IMR-90 (cell line): ENCODE data around the gene NDUFB10. TPM values are rescaled to one million over a fixed set of nuclear protein-coding genes. Genes with fewer than 3 reads are reported as not detected.

Experiments
- ATAC-seq: fragments of 200-7000 bp; cut with Tn5 transposase; 2 replicates; pipeline ENCODE4 v1.9.1; 2020; ENCODE audit warnings: low read depth, mild to moderate bottlenecking, moderate library complexity
- BruUV-seq: library from RNA; stranded (reverse); fragments of 400-500 nt; replicated peaks from 2 replicates; lab custom pipeline; 2021; lab: Mats Ljungman, UMichigan
- CTCF ChIA-PET: fragments of 300-600 bp; formaldehyde crosslinking; extraction: SDS; loops from one replicate; lab custom pipeline; 2021; ENCODE audit warnings: antibody characterized with exemption; lab: Yijun Ruan, JAX
- POLR2A ChIA-PET: fragments of 300-600 bp; sonication (Branson Sonifier 250); formaldehyde crosslinking; loops from one replicate; lab custom pipeline; 2022; ENCODE audit warnings: antibody characterized with exemption; ENCODE audit not compliant: unreplicated experiment; lab: Charles Lee
- DNase-seq: peaks from one replicate; pipeline ENCODE4 v3.0.0; 2013
- H2AFZ ChIP-seq: replicated peaks from 2 replicates; pipeline ENCODE3; 2013; ENCODE audit warnings: low read length, mild to moderate bottlenecking; ENCODE audit not compliant: poor library complexity
- H2AK5ac ChIP-seq: 2 replicates; pipeline ENCODE4 v1.6.1; 2013; ENCODE audit warnings: low read depth, low read length, inconsistent platforms
- H2AK9ac ChIP-seq: replicated peaks from 2 replicates; pipeline ENCODE3; 2013; ENCODE audit warnings: mild to moderate bottlenecking, low read depth, low read length, moderate library complexity; ENCODE audit not compliant: poor library complexity
- H2BK120ac ChIP-seq: 2 replicates; pipeline ENCODE4 v1.6.1; 2013; ENCODE audit warnings: low read depth, low read length, inconsistent platforms
- H2BK15ac ChIP-seq: 3 replicates; pipeline ENCODE4 v1.6.1; 2013; ENCODE audit warnings: low read depth, low read length, inconsistent platforms
- H2BK20ac ChIP-seq: 2 replicates; pipeline ENCODE4 v1.6.1; 2013; ENCODE audit warnings: low read depth, mild to moderate bottlenecking, inconsistent platforms, low read length, moderate library complexity
- H2BK5ac ChIP-seq: 2 replicates; pipeline ENCODE4 v1.6.1; 2013; ENCODE audit warnings: mild to moderate bottlenecking, low read depth, low read length, inconsistent platforms; ENCODE audit not compliant: poor library complexity, severe bottlenecking
- H3K14ac ChIP-seq: replicated peaks from 2 replicates; pipeline ENCODE4 v1.6.1; 2013; ENCODE audit warnings: low read depth, low read length, inconsistent platforms
- H3K18ac ChIP-seq: 2 replicates; pipeline ENCODE4 v1.6.1; 2013; ENCODE audit warnings: low read depth, low read length, control low read depth
- H3K23ac ChIP-seq: 2 replicates; pipeline ENCODE4 v1.6.1; 2013; ENCODE audit warnings: low read depth, low read length, inconsistent platforms
- H3K27ac ChIP-seq: 2 replicates; pipeline ENCODE4 v1.5.1; 2013; ENCODE audit warnings: mild to moderate bottlenecking, control low read depth, low read length; ENCODE audit not compliant: insufficient read depth
- H3K27me3 ChIP-seq: 2 replicates; pipeline ENCODE4 v1.6.1; 2013; ENCODE audit warnings: low read length; ENCODE audit not compliant: control insufficient read depth, insufficient read depth
- H3K36me3 ChIP-seq: 2 replicates; pipeline ENCODE4 v1.6.1; 2013; ENCODE audit warnings: low read length, mixed read lengths; ENCODE audit not compliant: control insufficient read depth, insufficient read depth
- H3K4ac ChIP-seq: 2 replicates; pipeline ENCODE4 v1.6.1; 2013; ENCODE audit warnings: low read depth, low read length, inconsistent platforms
- H3K4me1 ChIP-seq: 2 replicates; pipeline ENCODE4 v1.6.1; 2013; ENCODE audit warnings: low read length, mixed read lengths; ENCODE audit not compliant: control insufficient read depth, insufficient read depth
- H3K4me2 ChIP-seq: 2 replicates; pipeline ENCODE4 v1.6.1; 2013; ENCODE audit warnings: low read depth, mild to moderate bottlenecking, control low read depth, low read length, moderate library complexity
- H3K4me3 ChIP-seq: 2 replicates; pipeline ENCODE4 v1.5.1; 2013; ENCODE audit warnings: low read depth, mild to moderate bottlenecking, control low read depth, low read length, moderate library complexity; ENCODE audit not compliant: insufficient read depth
- H3K56ac ChIP-seq: 2 replicates; pipeline ENCODE4 v1.6.1; 2013; ENCODE audit warnings: low read length, inconsistent platforms; ENCODE audit not compliant: insufficient read depth; ENCODE audit errors: extremely low read depth
- H3K79me1 ChIP-seq, 2 experiments: 2 replicates each; pipeline ENCODE4 v1.6.1; 2013; ENCODE audit warnings: low read length in 2 of 2, inconsistent platforms in 1 of 2, low read depth in 1 of 2
- H3K9ac ChIP-seq: 2 replicates; pipeline ENCODE4 v1.6.1; 2013; ENCODE audit warnings: low read depth, low read length, control low read depth
- H3K9me1 ChIP-seq: 2 replicates; pipeline ENCODE4 v1.6.1; 2013; ENCODE audit warnings: low read length, inconsistent platforms; ENCODE audit not compliant: insufficient read depth
- H3K9me3 ChIP-seq: 2 replicates; pipeline ENCODE4 v1.6.1; 2013; ENCODE audit warnings: low read length; ENCODE audit not compliant: control insufficient read depth, insufficient read depth
- H4K20me1 ChIP-seq: 2 replicates; pipeline ENCODE4 v1.6.1; 2013; ENCODE audit warnings: low read length, inconsistent platforms; ENCODE audit not compliant: insufficient read depth
- H4K5ac ChIP-seq: 2 replicates; pipeline ENCODE4 v1.6.1; 2013; ENCODE audit warnings: mild to moderate bottlenecking, low read depth, low read length, control low read depth
- H4K8ac ChIP-seq, 2 experiments: 2 replicates each; pipeline ENCODE4 v1.6.1; 2013; ENCODE audit warnings: low read depth in 2 of 2, low read length in 2 of 2, control low read depth in 1 of 2, inconsistent platforms in 1 of 2
- H4K91ac ChIP-seq: 2 replicates; pipeline ENCODE4 v1.6.1; 2013; ENCODE audit warnings: low read depth, low read length, inconsistent platforms; ENCODE audit not compliant: insufficient read depth
- CEBPB ChIP-seq: IDR thresholded peaks from 2 replicates; pipeline ENCODE4 v1.6.1; 2012; ENCODE audit warnings: low read depth, low read length, improper control_type of control experiment
- CHD1 ChIP-seq: IDR thresholded peaks from 2 replicates; pipeline ENCODE4 v1.6.1; 2012; ENCODE audit warnings: low read depth, low read length, improper control_type of control experiment
- ELK1 ChIP-seq: fragments of 150-350 bp; IDR thresholded peaks from 2 replicates; pipeline ENCODE4 v1.6.1; 2016; ENCODE audit warnings: low read depth, mild to moderate bottlenecking, low read length, moderate library complexity, borderline replicate concordance
- FOS ChIP-seq: fragments of 150-350 bp; IDR thresholded peaks from 2 replicates; pipeline ENCODE4 v1.6.1; 2016; ENCODE audit warnings: low read depth, low read length
- MAFK ChIP-seq: IDR thresholded peaks from 2 replicates; pipeline ENCODE4 v1.6.1; 2012; ENCODE audit warnings: low read depth, low read length, improper control_type of control experiment
- MAZ ChIP-seq: IDR thresholded peaks from 2 replicates; pipeline ENCODE4 v1.6.1; 2012; ENCODE audit warnings: low read depth, mild to moderate bottlenecking, low read length, improper control_type of control experiment, moderate library complexity, borderline replicate concordance
- MXI1 ChIP-seq: IDR thresholded peaks from 2 replicates; pipeline ENCODE4 v1.6.1; 2012; ENCODE audit warnings: low read depth, mild to moderate bottlenecking, low read length, moderate library complexity, borderline replicate concordance
- NFE2L2 ChIP-seq: fragments of 150-350 bp; IDR thresholded peaks from 2 replicates; pipeline ENCODE4 v1.6.1; 2016; ENCODE audit warnings: low read depth, mild to moderate bottlenecking, low read length
- POLR2A ChIP-seq: IDR thresholded peaks from 2 replicates; pipeline ENCODE4 v1.6.1; 2012; ENCODE audit warnings: mild to moderate bottlenecking, low read depth, low read length
- RAD21 ChIP-seq: IDR thresholded peaks from 2 replicates; pipeline ENCODE4 v1.6.1; 2012; ENCODE audit warnings: low read length, improper control_type of control experiment
- RCOR1 ChIP-seq: IDR thresholded peaks from 2 replicates; pipeline ENCODE4 v1.6.1; 2012; ENCODE audit warnings: mild to moderate bottlenecking, low read length, improper control_type of control experiment; ENCODE audit not compliant: insufficient replicate concordance
- RFX5 ChIP-seq: IDR thresholded peaks from 2 replicates; pipeline ENCODE4 v1.8.0; 2012; ENCODE audit warnings: low read depth, mild to moderate bottlenecking, low read length, moderate library complexity
- USF2 ChIP-seq: fragments of 150-350 bp; IDR thresholded peaks from 2 replicates; pipeline ENCODE4 v1.6.1; 2017; ENCODE audit warnings: mild to moderate bottlenecking, antibody characterized with exemption, low read length, low read depth
- WGBS, 2 experiments: methylation state at CpG; one replicate each; pipeline versions ENCODE4 v1.1.5 to v1.1.7; 2013; ENCODE audit warnings: missing lambda C conversion rate in 2 of 2; ENCODE audit not compliant: insufficient read length in 1 of 2; ENCODE audit errors: extremely low coverage in 2 of 2; 5-methylcytosine and 5-hydroxymethylcytosine counted together
- dilution Hi-C: fragments of 300-500 bp; cut with HindIII; formaldehyde crosslinking; loops from one replicate; pipeline ENCODE4 v1.14.3; 2018; ENCODE audit warnings: low sequenced_read_pairs; ENCODE audit not compliant: unreplicated experiment
- in situ Hi-C: fragments of 300-500 bp; cut with MboI; formaldehyde crosslinking; loops from 3 replicates; pipeline ENCODE4 v1.14.3; 2019; ENCODE audit warnings: low sequenced_read_pairs, inconsistent platforms, mixed read lengths
- intact Hi-C: fragments of 100-400 bp; cut with micrococcal nuclease; formaldehyde crosslinking; loops from 2 replicates; pipeline ENCODE4 v1.10.0; 2022
- polyA plus RNA-seq, 3 experiments: library from polyadenylated mRNA; depleted of rRNA; stranded (reverse); fragments of >200 nt; gene quantifications; 2 replicates each; pipeline ENCODE4 v1.2.3, GENCODE V29; 2012; ENCODE audit warnings: low replicate concordance in 1 of 3
- total RNA-seq: library from RNA; depleted of rRNA; stranded (reverse); fragments of >200 nt; gene quantifications from 2 replicates; pipeline ENCODE4 v1.2.3, GENCODE V29; 2012

Gene NDUFB10
- total and polyA plus RNA-seq, 2 of the 4 experiments (the other 2 are of a cell fraction), result 189 to 220 TPM

- H4K91ac ChIP-seq, result no peak overlapping the region
- no peak overlapping the region for H3K4me2 ChIP-seq
- no peaks in the 10 kb centered on the region for H3K9me3 ChIP-seq
- H4K8ac ChIP-seq, result no peak overlapping the region
- no peak overlapping the region for H3K14ac ChIP-seq
- H3K9me1 ChIP-seq, result no peaks in the 10 kb centered on the region
- H3K79me1 ChIP-seq, result peaks cover 0 to 26% of the 10 kb centered on the region in 2 experiments; a peak in 3 of 4 replicates
- no peak for DNase-seq
- H4K20me1 ChIP-seq, result no peaks in the 10 kb centered on the region; the same call in 1 of the 2 replicates
- H3K4me1 ChIP-seq, result peaks cover 3% of the 10 kb centered on the region; the same call in 1 of the 2 replicates
- H2BK15ac ChIP-seq, result no peak overlapping the region
- H2BK5ac ChIP-seq, result no peak overlapping the region
- no peak overlapping the region for H4K5ac ChIP-seq
- no peak overlapping the region for H2BK120ac ChIP-seq
- no peak overlapping the region for H2BK20ac ChIP-seq
- ChIA-PET CTCF (no interaction called here), POLR2A (no interaction called here)
- H3K4ac ChIP-seq, result no peak overlapping the region
- intact Hi-C loops (no loop called here), dilution Hi-C loops (no loop called here), in situ Hi-C loops (no loop called here)
- no peak overlapping the region for H3K4me3 ChIP-seq
- H3K27me3 ChIP-seq, result peaks cover 15% of the 10 kb centered on the region; the same call in 1 of the 2 replicates
- no TSS peak for BruUV-seq
- 98% methylated on average over 5 of the region's 8 CpGs; no CpG with 5 or more reads in 1 of the 2 experiments for WGBS, 2 experiments
- H3K56ac ChIP-seq, result no peak overlapping the region
- ATAC-seq, result no peak
- TF ChIP-seq POLR2A, result no peak
- no peak for TF ChIP-seq USF2
- TF ChIP-seq ELK1, result no peak
- TF ChIP-seq RFX5, result no peak
- TF ChIP-seq MAFK, result no peak
- TF ChIP-seq RAD21, result no peak
- no peak for TF ChIP-seq MXI1
- TF ChIP-seq MAZ, result no peak
- TF ChIP-seq CHD1, result no peak
- no peak for TF ChIP-seq NFE2L2
- TF ChIP-seq CEBPB, result no peak
- TF ChIP-seq FOS, result no peak
- no peak for TF ChIP-seq RCOR1
- no peak overlapping the region for H3K27ac ChIP-seq
- H2AFZ ChIP-seq, result peak overlapping the region; percentile 21
- peaks cover 48% of the 10 kb centered on the region for H3K36me3 ChIP-seq
- no peak overlapping the region for H3K9ac ChIP-seq
- H3K18ac ChIP-seq, result no peak overlapping the region
- no peak overlapping the region for H2AK5ac ChIP-seq
- H3K23ac ChIP-seq, result no peak overlapping the region
- H2AK9ac ChIP-seq, result no peak overlapping the region
These were observed 16.8 kb downstream of the NDUFB10 start for GRCh38 chr16:1976216-1976520.
